Osteocyte (in vitro differentiated cells): Measurements from ENCODE around the gene OSBPL2. TPM values are rescaled to one million over a fixed set of nuclear protein-coding genes. Genes with fewer than 3 reads are reported as not detected.

Experiments used
- DNase-seq: peaks from one replicate; pipeline ENCODE4 v3.0.0; 2021; ENCODE audit warnings: mixed read lengths; ENCODE audit not compliant: unreplicated experiment; ENCODE audit errors: extremely low spot score
- H3K27ac Mint-ChIP-seq: one replicate; pipeline ENCODE4 v1.8.0; 2021; ENCODE audit warnings: mild to moderate bottlenecking, mixed read lengths; ENCODE audit not compliant: unreplicated experiment
- H3K27me3 Mint-ChIP-seq: one replicate; pipeline ENCODE4 v1.8.0; 2021; ENCODE audit warnings: mixed read lengths; ENCODE audit not compliant: unreplicated experiment
- H3K36me3 Mint-ChIP-seq: one replicate; pipeline ENCODE4 v1.8.0; 2021; ENCODE audit warnings: mixed read lengths; ENCODE audit not compliant: unreplicated experiment
- H3K4me1 Mint-ChIP-seq: one replicate; pipeline ENCODE4 v1.8.0; 2021; ENCODE audit warnings: mixed read lengths; ENCODE audit not compliant: unreplicated experiment
- H3K4me3 Mint-ChIP-seq: one replicate; pipeline ENCODE4 v1.8.0; 2021; ENCODE audit warnings: mild to moderate bottlenecking, moderate library complexity, mixed read lengths; ENCODE audit not compliant: unreplicated experiment
- H3K9me3 Mint-ChIP-seq: one replicate; pipeline ENCODE4 v1.8.0; 2021; ENCODE audit warnings: mixed read lengths; ENCODE audit not compliant: unreplicated experiment
- total RNA-seq: library from RNA; stranded (reverse); gene quantifications from 2 replicates; pipeline ENCODE4 v1.2.1, GENCODE V29; 2021
- TF ChIP-seq, protein P1 (sequence below): fragments of 200-600 bp; sonication (generic); IDR thresholded peaks from 2 replicates; pipeline ENCODE4 v1.5.0; 2021; ENCODE audit warnings: antibody characterized with exemption, mild to moderate bottlenecking, moderate library complexity

Gene OSBPL2
- total RNA-seq, 1 donor from 2014 or later: 46.3 TPM

DNA sequence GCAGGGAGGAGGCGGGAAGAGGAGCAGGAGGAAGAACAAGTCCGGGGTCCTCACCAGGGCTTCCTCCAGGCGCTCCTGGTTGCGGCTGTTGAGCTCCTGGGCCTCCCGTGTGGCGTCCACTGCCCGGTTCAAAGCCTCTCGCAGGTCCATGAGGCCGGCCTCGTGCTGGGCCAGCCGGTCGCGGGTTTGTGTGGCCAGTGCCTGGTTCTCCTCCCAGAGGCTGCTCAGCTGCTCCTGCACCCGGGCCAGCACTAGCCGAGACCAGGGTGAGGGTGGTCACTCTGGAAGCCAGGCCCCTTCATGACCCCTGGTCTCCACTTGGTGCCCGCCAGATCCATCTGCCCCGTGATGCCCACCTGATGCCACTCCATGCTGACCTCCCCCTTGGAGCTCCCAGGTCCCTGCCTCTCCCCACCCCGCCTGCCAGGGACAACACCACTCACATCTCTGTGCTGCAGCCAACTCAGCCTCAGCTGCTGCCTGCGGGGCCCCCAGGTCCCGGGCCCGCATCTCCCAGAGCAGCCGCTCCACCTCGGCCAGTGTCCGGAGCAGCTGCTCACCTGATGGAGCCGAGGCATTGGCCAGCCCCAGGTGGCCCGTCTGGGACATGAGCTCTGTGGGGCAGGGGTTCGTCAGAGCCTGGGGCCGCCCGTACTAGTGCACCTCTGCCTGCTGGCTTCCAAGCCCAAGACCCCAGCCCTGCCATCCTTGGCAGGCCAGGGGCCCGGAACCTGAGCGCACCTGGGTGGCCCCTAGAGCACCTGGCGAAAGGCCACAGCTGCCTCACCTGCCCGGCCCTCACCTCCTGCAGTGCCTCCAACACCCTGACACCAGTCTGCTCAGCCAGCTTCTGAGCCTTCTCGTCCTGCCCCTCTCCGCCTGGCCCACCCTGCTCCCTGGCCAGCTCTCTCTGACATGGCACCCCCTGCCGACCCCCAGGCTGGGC is 80.4 kb downstream of the OSBPL2 start:
- no peaks in the 10 kb centered on the region for H3K27me3 Mint-ChIP-seq
- TF ChIP-seq, protein P1, sequence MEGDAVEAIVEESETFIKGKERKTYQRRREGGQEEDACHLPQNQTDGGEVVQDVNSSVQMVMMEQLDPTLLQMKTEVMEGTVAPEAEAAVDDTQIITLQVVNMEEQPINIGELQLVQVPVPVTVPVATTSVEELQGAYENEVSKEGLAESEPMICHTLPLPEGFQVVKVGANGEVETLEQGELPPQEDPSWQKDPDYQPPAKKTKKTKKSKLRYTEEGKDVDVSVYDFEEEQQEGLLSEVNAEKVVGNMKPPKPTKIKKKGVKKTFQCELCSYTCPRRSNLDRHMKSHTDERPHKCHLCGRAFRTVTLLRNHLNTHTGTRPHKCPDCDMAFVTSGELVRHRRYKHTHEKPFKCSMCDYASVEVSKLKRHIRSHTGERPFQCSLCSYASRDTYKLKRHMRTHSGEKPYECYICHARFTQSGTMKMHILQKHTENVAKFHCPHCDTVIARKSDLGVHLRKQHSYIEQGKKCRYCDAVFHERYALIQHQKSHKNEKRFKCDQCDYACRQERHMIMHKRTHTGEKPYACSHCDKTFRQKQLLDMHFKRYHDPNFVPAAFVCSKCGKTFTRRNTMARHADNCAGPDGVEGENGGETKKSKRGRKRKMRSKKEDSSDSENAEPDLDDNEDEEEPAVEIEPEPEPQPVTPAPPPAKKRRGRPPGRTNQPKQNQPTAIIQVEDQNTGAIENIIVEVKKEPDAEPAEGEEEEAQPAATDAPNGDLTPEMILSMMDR: no peak
- no peak overlapping the region for H3K27ac Mint-ChIP-seq
- no peak for DNase-seq
- no peaks in the 10 kb centered on the region for H3K4me1 Mint-ChIP-seq
- no peak overlapping the region for H3K4me3 Mint-ChIP-seq
- H3K36me3 Mint-ChIP-seq: peaks cover 10% of the 10 kb centered on the region
- H3K9me3 Mint-ChIP-seq: no peaks in the 10 kb centered on the region

DNA sequence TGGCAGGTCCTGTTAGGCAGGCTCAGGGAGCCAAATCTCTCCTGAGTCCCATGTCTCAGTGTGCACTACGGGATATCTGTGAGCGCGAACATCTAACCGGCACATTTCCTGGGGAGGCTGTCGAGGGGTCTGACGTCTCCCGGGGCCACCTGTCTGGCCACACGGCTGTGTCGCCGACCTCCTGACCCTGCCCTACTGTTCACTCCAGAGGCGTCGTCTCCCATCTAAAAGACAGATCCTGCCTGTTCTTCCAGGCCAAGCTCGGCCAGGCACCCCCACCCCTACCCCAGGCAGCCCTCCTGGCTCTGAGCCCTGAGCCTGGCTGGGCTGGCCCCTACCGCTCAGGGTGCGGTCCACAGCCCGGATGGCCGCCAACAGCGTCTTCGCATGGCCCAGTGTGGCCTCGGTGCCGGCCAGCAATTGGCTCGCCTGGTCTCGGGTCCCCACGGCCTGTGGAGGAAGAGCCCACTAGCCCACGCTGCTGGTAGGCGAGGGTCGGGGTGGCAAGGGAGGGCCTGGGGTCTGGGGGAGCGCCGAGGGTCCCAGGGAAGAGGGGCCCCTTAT is 81.1 kb downstream of the OSBPL2 start:
- Mint-ChIP-seq H3K36me3 (peaks cover 10% of the 10 kb centered on the region), H3K27ac (no peak overlapping the region), H3K27me3 (no peaks in the 10 kb centered on the region), H3K4me1 (no peaks in the 10 kb centered on the region), H3K4me3 (no peak overlapping the region), H3K9me3 (no peaks in the 10 kb centered on the region)
- TF ChIP-seq, protein P1: no peak
- no peak for DNase-seq

DNA sequence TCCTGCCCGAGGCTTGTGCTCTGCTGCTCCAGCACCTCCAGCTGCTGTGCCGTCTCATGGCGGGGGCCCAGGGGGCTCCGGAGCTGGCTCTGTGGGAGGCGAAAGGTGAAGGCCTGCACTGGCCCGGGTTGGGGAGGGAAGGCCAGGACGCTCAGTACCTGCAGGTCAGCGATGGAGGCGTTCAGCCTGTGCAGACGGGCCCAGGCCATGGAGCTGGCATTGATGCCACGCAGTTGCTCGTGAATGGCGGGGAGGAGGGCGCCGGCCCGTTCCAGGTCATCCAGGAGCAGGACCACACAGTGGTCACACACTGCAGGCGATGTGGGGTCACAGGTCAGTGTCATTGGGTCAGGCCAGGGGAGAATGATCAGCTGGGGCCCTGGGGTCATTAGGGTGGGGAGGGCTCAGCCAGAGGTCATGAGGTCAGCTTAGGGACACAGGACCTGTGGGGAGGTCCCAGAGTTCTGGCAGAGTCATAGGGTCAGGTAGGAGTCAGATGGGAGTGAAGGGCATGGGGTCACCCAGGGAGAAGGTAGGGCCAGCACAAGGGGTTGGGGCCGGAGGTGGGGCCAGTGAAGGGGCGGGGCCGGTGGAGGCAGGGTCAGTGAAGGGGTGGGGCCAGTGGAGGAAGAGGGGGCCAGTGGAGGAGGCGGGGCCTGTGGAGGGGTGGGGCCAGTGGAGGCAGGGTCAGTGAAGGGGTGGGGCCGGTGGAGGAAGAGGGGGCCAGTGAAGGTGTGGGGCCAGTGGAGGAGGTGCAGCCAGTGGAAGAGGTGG is 82.4 kb downstream of the OSBPL2 start:
- H3K9me3 Mint-ChIP-seq: no peaks in the 10 kb centered on the region
- H3K27ac Mint-ChIP-seq: no peak overlapping the region
- no peaks in the 10 kb centered on the region for H3K27me3 Mint-ChIP-seq
- H3K4me3 Mint-ChIP-seq: no peak overlapping the region
- peaks cover 16% of the 10 kb centered on the region for H3K36me3 Mint-ChIP-seq
- no peaks in the 10 kb centered on the region for H3K4me1 Mint-ChIP-seq
- no peak for DNase-seq
- TF ChIP-seq, protein P1: no peak

DNA sequence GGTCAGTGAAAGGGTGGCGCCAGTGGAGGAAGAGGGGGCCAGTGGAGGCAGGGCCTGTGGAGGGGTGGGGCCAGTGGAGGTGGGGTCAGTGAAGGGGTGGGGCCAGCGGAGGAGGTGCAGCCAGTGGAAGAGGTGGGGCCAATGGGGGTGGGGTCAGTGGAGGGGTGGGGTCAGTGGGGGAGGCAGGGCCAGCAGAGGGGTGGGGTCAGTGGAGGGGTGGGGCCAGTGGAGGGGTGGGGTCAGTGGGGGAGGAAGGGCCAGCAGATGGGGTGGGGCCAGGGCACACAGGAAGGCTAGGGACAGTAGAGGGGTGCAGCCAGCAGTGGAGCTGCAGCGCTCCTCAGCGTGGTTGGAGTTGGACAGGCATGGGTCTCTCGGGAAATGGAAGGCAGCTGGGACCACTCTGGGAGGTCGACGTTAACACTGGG is 83.2 kb downstream of the OSBPL2 start:
- peaks cover 16% of the 10 kb centered on the region for H3K36me3 Mint-ChIP-seq
- no peaks in the 10 kb centered on the region for H3K27me3 Mint-ChIP-seq
- no peaks in the 10 kb centered on the region for H3K4me1 Mint-ChIP-seq
- DNase-seq: no peak
- no peak overlapping the region for H3K27ac Mint-ChIP-seq
- TF ChIP-seq, protein P1: no peak
- H3K9me3 Mint-ChIP-seq: no peaks in the 10 kb centered on the region
- no peak overlapping the region for H3K4me3 Mint-ChIP-seq
